ENCODE results near the gene GOSR1. TPM values are rescaled to one million over a fixed set of nuclear protein-coding genes. Genes with fewer than 3 reads are reported as not detected.

GOSR1 gene
- total RNA-seq, 1 experiment from 2014 or later, result 39.9 TPM

Other genes with a start within 250 kb of the GOSR1 start
- gene SLC6A4, start 241.7 kb upstream of the GOSR1 start, total RNA-seq (2014; rRNA removed; shearing (Covaris generic)), result 0.16 TPM in 1 of 2 replicates, not detected in the other
- gene BLMH, start 185.5 kb upstream of the GOSR1 start, total RNA-seq (2014; rRNA removed; shearing (Covaris generic)), result 92.6 and 92.8 TPM in 2 replicates
- gene TMIGD1, start 143.4 kb upstream of the GOSR1 start, total RNA-seq (2014; rRNA removed; shearing (Covaris generic)), result not detected in 2 replicates
- 56.1 and 63.6 TPM in 2 replicates for gene CPD, start 98.5 kb upstream of the GOSR1 start, total RNA-seq (2014; rRNA removed; shearing (Covaris generic))

All from SJCRH30 (cell line).